Measurements from ENCODE around the gene AMELX.

AMELX gene

DNA sequence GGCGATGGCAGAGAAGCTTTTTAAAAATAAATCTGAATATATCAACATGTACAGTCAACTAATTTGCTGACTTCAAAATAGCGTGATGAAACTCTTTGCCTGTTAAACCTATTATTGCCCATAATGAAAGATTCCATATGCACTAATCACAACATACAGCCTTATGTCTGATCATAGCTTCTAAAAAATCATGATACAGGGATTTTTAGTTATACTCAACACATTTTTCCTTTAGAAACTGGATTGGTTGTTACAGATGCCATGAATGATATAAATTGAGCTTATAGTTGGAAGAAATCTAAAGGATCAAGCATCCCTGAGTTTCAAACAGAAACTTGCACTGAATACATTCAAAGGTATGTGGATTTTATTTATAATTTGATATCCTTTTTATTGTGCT is at the start of gene AMELX:
TSS of gene AMELX (plus strand) at position 301 of the 400 bp plus-strand sequence. CDS start 1,376 bp downstream, outside the sequence.
- DNase-seq (ENCODE audit: low spot score), result no peak

DNA sequence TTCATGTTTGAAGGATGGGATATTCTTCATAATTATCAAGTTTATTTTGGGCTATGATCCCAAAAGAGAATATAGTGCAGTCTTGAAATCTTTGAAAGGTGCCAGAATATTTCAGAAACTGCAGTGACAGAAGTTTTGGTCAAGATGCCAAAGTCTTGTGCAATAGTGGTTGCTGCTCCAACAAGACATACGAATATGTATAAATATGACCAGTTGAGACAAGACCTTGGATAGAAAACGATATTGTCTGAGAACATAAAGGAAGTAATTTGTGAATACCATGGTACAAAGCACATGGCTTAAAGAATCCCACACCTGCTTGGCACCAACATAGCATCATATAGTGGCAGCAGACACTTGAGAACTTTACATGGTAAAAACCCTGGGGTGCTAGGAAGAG is 48.6 kb upstream of the AMELX start:
- DNase-seq (ENCODE audit: low spot score), result no peak

DNA sequence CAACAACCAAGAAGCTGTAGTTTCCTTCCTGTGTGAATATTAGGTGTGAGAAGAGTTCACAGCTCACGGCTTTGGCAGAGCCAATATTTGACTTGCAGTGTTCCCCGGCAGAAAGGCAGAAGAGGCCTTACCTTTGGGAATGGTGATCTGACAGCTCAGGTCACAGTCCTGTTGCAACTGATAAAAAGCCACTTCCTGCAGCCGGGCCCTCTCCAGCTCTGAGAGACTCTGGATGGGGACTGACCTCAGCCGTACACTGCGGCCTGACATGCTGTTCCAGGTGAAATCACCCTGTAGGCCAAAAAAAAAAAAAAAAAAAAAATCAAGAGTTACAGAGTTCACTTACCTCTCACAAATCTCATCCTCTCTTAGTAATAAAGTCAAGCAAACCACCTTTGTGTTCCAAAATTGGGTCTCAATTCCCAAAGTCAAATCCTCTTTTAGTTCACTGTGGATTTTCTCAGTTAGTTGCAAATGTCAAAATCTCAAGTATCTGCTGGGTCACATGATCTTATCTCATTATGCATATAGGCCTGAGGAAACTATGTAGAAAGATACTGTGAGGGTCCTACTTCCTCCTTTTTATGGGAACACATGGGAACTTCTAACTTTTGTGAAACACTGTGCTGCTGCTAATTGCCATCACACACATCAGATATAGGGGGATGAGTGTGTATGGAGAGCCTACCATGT is 38.6 kb upstream of the AMELX start:
- no peak for DNase-seq (ENCODE audit: low spot score)

DNA sequence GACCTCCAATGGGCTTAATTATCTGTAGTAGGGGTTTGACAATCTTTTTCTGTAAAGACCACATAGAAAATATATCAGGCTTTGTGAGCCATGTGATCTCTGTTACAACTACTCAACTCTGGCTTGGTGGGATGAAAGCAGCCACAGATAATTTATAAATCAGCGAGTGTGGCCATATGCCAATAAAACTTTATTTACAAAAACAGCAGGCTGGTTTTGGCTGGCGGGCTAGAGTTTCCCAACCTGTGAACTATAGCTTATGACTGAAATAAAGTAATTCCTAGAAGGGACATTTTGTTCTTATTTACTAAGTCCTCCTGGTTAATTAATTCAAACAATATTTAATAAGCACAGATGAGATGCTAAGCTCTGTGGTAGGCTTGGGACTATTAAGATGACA is 35.9 kb upstream of the AMELX start:
- no peak for DNase-seq (ENCODE audit: low spot score)

DNA sequence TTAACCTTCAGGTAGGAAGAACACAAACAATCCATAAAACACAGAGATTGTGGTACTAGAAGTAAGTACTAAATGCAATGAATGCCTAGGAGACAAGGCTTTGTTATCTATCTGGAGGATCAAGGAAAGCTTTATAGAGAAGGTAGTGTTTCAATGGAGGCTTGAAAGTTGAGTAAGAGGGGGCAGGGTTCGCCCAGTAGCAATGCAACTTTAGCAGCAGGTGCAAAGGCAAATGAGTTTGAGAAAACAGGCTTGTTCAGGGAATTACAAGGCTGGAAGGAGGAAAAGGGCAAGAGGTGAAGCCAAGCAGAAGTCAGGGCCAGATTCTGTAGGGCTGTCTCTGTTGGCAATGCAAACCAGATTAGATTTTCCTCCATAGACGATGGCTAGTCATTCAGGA is 35.5 kb upstream of the AMELX start:
- DNase-seq (ENCODE audit: low spot score), result no peak

DNA sequence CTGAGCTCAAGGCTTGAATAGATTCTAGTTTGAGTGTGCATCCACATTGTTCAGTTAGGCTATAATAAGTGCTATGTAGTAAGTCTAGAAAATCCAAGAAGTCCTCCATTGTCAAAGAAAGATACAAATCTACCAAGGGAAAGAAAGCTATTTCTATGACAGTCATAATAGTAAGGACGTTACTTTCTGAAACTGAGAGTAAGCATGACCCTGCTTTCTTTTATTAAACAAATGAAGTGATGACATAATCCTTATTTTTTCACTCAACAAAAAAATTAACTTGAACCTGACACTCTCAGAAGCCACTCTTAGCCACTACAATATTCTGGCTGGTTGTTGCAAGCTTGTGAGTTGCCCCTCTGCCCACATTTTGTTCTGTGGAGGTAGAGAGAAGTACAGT is 33.8 kb upstream of the AMELX start:
- no peak for DNase-seq (ENCODE audit: low spot score)

DNA sequence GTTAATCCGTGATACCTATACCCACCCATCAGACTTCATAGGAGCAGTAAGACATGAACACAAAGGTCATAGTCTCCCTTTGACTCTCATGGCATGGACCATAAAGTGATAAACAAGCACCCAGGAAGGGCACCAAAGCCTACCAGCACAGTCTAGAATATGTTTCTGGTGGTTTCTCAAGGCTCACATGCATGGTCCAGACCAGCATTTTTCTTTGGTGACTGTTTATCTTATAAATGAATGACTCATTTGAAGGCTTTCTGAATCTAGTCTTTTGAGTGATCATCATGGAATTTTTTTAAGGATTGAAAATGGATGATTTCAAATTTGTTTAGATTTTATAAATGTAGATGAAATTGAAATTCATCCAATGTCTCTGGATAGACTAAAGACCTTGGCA is 32.0 kb upstream of the AMELX start:
- no peak for DNase-seq (ENCODE audit: low spot score)

DNA sequence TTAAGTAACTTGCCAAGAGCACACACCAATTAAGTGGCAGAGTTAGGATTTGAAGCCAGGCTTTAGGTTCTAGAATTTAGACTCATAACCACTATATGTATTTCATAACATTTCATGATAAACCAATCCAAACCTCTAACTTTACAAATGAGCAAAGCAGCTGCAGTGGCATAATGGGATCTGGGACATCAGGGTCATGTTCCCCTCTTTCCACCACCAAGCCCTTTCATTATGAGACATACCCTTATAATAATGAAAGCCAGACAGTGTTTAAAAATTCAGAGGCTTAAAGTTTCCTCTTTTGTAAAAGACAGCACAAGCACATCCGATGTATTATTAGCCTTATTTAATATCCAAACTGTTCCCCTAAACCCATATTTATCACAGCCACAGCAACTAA is 28.3 kb upstream of the AMELX start:
- DNase-seq (ENCODE audit: low spot score), result no peak

DNA sequence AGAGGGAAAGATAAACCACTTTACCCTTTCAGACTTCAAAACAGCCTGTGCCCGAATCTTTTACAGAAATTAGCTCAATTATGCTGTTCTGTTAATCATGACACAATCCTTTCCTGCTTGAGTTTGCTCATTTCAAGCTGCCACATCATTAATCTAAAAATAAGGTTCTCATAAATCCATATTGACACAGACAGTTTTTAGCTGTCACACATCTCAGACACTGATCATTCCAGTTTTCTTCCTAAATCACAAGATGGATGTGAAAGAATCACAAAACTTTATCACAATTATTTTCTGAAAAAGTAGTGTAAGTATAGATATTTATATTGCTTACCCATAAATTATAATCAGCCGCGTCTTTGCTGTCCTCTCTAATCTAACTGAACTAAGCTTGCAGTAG is 27.9 kb upstream of the AMELX start:
- no peak for DNase-seq (ENCODE audit: low spot score)

DNA sequence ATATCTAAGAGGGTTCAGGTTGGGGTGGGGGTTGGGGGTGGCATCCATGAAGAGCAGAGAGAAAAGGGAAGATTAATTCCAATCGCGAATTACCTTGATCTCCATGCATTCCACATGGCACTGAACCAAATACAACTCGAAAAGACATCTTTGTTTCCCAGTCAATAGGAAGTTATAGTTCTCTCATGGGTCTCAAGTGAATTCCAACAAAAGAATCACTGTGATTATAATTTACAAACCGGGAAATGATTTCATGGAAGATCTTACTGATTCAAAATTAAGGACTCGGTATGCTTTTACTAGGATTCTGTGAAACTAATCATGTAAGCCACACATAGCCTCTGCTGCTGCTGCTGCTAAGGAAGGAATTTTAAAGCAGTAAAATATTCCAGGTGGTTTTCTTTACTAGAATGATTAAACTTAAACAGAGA is 26.6 kb upstream of the AMELX start:
- no peak for DNase-seq (ENCODE audit: low spot score)

DNA sequence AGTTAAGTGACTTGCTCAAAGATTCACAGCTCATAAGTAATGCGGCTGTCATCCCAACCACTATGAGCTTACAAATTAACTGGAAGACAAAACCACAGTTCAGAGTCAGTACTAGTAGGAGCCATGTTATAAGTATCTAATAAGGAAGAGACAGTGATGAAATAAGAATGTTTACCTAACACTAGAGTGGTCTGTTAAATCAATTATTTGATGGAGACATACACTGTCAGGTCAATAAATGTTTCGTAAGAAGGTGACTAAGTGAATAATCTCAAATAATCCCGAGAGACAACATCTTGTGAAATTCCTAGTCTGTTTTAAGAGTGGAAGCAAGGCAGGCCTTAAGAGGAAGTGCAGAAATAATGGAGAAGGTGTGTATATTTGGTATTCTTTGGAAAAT is 25.8 kb upstream of the AMELX start:
- DNase-seq (ENCODE audit: low spot score), result no peak

DNA sequence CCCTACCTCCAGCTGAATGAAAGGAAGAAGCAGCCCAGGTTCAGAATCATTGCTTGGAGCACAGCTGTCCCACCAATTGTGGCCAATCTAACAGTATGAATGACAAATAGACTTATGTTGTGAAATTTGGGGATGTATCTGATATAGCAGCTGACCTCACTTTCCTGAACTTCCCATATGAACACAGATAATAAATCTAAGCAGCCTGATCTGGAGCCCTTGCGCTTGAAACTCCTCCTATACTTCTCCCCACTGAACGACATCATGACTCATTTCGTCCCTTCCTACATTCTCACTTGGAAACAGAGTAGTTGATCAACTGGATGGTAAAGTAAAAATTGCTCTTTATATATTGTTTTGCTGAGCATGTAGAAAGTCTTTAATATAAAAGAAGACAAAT is 24.2 kb upstream of the AMELX start:
- DNase-seq (ENCODE audit: low spot score), result no peak

DNA sequence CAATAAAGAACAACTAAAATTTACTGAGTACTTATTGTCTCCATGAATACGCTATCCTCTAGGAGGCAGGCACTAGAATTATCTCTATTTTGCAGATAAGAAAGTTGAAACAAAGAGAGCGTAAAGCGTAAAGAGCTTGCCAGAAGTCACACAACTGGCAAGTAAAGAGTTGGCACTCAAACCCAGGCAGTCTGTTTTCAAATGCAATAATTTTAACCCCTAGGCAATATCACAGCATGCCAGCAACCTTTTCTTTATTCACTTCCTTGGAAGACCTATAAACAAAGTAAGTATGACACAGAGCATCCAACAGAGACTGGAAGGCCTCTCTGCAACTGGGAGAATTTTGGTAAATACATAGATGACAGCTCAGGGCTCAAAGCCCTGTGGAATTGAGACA is 23.2 kb upstream of the AMELX start:
- DNase-seq (ENCODE audit: low spot score), result no peak

DNA sequence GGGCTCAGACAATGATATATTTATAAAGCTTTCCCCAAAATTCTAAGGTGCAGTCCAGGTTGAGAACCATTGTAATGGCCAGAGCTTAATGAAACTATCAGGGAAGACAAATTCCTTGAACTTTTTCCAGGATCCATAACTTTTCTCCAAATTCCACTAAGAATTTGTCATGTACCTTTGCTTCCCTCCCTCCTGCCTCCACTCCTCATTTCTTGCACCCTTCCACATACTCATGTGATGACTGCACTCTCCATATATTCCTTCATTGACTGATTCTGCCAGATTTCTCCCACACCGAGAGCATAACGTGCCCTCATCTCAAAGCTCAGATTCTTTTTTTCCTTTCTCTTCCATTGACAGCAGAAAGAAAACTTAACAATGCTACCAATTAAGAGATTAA is 20.9 kb upstream of the AMELX start:
- DNase-seq (ENCODE audit: low spot score), result no peak

DNA sequence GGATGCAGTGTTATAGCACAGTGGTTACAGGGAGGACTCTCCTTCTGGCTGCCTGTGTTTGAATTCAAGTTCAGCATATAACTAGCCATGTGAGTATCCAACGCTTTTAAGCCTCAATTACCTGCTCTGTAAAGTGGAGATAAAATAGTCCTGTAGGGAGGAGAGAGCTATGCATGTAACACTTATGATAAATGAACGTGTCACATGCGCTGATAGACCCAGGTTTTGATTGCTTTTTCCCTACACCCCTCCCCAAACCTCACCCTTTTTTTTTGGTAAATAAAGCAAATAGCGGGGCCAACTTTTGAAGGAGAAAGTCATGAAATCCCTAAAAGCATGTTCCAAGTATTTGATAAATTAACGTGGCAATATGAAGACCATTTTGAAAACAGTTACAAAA is 20.4 kb upstream of the AMELX start:
- DNase-seq (ENCODE audit: low spot score), result no peak

DNA sequence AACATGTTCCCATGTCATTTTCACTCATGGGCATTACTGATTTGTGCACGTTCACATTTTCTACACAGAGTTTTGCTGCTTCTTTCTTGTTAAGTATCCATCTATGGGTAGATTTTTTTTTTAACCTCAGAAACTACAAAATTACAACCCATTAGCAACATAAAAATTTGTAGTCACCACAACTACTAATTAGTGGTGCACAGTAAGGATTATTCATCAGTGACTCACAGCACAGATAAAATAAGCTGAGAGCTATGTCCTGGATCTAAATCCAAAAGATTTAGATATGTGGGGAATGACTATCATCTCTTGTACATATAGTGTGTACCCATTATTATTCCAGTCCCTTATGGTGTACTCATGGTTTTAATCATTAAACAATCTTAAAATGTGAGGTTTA is 19.7 kb upstream of the AMELX start:
- no peak for DNase-seq (ENCODE audit: low spot score)

DNA sequence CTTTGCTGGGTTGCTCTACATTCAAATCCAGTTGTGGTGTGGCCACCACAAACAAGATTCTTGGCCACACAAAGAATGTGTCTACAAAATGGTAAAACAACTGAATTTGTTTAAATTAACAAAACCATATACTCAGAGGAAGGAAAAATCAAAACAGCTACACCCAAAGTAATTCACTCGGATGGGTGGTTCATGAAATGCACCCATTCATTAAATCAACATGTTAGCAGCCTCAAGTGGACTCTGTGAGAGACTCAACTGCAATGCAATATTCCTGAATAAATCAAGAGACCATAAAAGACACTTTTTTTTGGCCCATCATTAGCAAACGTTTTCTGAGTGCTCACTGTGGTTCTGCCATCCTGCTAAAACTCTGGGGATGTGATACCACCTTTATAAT is 11.2 kb upstream of the AMELX start:
- no peak for DNase-seq (ENCODE audit: low spot score)

DNA sequence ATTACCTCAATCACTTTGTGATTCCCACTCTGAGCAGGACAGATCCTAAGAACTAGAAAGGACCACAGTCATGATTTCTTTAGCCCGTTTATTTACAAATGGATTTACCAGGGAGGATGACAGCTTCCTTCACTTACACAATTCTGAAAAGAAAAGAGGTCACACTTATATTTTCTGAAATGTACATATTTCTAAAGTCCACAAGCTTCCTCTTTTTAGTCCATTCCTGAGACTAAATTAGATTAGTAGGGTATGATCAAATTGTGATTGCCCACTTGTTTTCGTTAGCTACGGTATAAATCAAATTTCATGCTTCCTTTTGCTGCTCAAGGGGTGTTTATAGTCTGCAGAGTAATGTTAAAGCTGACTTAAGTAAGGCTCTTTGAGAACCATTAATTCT is 7.6 kb upstream of the AMELX start:
- no peak for DNase-seq (ENCODE audit: low spot score)

DNA sequence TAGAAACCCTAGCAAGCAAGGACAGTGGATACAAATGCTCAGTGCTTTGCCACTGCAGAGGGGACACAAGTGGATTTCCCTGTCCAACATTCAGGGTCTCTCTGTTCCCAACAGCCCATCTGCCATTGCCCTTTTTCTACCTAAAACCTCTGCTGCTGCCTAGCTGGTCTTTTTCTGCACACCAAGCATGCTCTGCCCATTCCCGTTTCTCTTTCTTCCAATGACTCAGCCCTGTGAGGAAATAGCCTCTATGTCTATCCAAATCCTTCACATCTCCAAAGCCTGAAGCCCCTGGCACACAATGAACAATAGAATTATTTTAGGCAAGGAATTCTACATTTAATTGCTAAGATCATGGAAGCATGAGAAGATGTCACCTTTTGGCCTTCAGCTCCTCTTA is 5.7 kb upstream of the AMELX start:
- DNase-seq (ENCODE audit: low spot score), result no peak

DNA sequence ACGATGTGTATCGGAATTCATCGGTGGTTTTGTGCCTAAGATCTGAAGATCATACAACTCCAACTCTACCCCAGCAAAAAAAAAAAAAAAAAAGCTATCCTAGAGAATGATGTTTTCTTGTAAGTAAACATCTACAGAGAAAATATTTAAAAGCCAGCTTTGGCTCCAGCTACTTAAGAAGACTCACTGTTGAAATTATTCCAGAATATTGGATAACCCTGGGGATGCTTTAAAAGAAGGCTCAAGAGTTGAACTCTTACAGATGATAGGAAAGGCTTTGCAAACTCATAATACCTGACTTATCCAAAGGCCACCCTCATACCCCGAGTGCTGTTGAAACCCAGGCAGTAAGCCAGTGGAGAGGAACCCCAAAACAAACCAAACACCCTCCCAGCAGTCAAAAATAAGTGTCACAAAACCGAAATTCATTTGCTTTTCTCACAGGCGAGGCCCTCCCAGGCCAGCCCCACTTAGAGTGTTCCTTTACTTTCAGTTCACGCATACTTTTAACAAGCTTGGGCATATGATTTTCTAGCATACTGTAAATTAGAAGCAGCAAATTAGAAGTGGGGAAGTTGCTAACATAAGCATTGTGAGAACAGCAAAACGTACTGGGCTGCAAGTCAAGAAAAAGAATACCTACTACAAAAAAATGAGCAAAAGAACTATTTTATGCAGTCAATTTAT is 2.7 kb upstream of the AMELX start:
- DNase-seq (ENCODE audit: low spot score), result no peak

DNA sequence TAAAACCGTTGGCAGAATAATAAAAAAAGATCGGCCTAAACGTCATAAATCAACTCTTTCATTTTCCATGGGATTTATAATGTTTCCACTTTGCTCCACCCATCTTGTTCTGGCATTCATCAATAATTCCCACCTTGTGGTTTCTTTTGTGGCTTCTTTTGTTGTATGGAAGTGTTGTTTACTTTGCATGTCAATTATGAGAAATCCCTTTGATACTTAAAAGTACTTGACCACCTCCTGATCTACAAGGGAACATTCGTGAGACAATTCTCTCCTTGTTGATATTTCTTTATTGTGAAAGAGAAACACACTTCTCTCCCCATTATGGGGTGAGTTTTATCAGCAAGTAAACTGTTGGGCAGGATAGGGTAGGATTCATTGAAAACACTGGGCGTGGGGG is 2.8 kb downstream of the AMELX start:
- no peak for DNase-seq (ENCODE audit: low spot score)

DNA sequence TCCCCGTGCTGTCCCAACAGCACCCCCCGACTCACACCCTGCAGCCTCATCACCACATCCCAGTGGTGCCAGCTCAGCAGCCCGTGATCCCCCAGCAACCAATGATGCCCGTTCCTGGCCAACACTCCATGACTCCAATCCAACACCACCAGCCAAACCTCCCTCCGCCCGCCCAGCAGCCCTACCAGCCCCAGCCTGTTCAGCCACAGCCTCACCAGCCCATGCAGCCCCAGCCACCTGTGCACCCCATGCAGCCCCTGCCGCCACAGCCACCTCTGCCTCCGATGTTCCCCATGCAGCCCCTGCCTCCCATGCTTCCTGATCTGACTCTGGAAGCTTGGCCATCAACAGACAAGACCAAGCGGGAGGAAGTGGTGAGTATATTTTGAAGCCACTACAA is 5.4 kb downstream of the AMELX start:
- no peak for DNase-seq (ENCODE audit: low spot score)

DNA sequence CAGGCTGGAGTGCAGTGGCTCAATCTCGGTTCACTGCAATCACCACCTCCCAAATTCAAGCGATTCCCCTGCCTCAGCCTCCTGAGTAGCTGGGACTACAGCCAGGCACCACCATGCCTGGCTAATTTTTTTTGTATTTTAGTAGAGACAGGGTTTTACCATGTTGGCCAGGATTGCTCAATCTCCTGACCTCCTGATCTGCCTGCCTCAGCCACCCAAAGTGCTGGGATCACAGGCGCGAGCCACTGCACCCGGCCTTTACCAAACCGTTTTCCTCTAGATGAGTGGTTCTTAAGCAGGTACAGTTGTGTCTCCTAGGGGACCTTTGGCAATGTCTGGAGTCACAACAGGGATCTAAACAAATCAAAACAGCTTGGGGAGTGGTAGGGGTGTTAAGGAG is 11.6 kb downstream of the AMELX start:
- DNase-seq (ENCODE audit: low spot score), result no peak

DNA sequence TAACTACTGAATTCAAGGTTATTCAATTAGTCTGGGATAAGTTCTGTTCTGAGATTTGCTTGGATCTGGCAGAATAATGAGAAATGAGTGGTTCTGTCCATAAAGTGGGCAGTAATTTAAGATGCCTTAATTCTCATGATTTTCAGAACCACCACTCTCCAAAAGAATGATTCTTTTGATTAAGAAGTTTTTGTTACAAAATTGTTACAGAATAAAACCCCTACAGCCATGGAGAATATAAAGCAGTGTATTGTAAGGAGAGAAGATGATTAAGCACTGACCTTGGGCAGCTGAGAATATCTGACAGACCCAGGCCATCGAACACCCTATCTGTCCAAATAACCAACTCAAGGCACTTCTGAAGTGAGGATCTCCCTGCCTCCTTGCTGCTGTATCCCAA is 12.4 kb downstream of the AMELX start:
- DNase-seq (ENCODE audit: low spot score), result no peak

Measured in HuH-7.5 (cell line).